ENCODE measurements around the gene DUOX1. TPM values are rescaled to one million over a fixed set of nuclear protein-coding genes. Genes with fewer than 3 reads are reported as not detected.
A peak's percentile ranks its signal among the peaks of the same experiment; 100 is the strongest.

The DUOX1 gene
- total and polyA plus RNA-seq, 8 donors, result 6.4 to 265 (median 8.4) TPM

DNA sequence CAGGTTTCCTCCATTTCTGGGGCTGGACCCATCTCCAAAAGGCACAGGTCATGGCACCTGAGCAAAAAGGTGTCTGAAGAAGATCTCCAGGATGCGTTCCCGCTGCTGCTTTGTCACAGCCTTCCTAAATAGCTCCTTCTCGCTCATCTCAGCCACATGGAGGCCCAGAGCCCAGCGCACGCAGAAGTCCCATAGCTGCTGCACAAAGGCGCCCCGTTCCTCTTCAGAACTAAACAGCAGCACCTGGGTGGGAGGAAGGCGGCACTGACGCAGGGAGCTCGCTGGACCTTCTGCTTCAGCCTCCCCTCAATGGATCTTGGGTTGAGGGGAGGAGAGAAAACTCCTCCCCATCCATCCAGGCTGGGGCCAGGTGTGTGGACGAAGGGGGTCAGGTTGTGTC is 24.2 kb upstream of the DUOX1 start:
- no peak overlapping the region for H3K27ac ChIP-seq
- DNase-seq, result peak in 1 of 4 donors; percentile 17
- intact Hi-C loops (cut with DNase I), result no loop called here
- peaks cover 6 to 46% of the 10 kb centered on the region in 2 donors for H3K27me3 ChIP-seq
- no peaks in the 10 kb centered on the region for H3K36me3 ChIP-seq
- H3K4me3 ChIP-seq, result no peak overlapping the region
- no peaks in the 10 kb centered on the region for H3K4me1 ChIP-seq
- ATAC-seq, result no peak
- TF ChIP-seq, protein P1, sequence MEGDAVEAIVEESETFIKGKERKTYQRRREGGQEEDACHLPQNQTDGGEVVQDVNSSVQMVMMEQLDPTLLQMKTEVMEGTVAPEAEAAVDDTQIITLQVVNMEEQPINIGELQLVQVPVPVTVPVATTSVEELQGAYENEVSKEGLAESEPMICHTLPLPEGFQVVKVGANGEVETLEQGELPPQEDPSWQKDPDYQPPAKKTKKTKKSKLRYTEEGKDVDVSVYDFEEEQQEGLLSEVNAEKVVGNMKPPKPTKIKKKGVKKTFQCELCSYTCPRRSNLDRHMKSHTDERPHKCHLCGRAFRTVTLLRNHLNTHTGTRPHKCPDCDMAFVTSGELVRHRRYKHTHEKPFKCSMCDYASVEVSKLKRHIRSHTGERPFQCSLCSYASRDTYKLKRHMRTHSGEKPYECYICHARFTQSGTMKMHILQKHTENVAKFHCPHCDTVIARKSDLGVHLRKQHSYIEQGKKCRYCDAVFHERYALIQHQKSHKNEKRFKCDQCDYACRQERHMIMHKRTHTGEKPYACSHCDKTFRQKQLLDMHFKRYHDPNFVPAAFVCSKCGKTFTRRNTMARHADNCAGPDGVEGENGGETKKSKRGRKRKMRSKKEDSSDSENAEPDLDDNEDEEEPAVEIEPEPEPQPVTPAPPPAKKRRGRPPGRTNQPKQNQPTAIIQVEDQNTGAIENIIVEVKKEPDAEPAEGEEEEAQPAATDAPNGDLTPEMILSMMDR (IDR thresholded peaks at IDR 0.05), result no peak
- H3K9me3 ChIP-seq, result no peaks in the 10 kb centered on the region

DNA sequence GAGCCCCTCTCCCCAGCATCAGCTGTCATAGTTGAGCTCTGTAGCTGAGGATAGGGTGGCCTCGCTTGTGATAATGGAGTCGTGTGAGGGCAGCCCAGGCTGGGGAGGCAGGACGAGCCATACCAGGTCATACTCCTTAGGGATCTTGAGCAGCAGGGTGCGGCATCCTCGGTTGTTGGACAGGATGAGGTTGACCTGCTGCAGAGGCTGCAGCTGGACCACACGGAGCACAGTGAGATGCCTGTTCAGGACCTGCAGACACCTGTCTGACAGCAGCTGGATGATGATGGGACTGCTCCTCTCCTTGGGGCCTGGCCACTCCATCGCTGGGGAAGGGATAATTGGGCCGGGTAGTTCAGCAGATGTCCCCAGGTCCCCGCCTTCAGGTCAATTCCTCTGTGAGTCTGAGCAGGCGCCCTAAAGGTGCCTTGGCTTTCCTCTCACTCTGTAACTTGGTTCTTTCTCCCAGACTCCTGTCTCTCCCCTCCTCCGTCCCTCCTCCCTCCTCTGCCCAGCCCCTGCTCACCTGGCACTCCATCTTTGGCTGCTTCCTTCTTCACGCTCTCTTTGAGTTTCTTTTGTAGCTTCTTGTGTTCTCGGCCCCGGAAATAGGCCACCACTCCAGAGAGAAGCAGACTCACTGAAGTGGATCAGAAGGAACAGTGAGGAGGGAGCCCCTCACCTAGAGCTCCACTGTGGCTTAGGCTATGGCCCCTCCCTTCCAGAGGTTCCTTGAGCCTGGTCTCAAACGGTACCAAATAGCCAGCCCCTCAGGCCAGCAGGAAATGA is 23.6 kb upstream of the DUOX1 start:
- no peaks in the 10 kb centered on the region for H3K9me3 ChIP-seq
- TF ChIP-seq, protein P1 (IDR thresholded peaks at IDR 0.05), result no peak
- H3K36me3 ChIP-seq, result no peaks in the 10 kb centered on the region
- intact Hi-C loops (cut with DNase I), result no loop called here
- DNase-seq (peak in 2 of 4 donors; percentile 24 to 28), ATAC-seq (peak; percentile 46)
- peaks cover 7 to 51% of the 10 kb centered on the region in 2 donors for H3K27me3 ChIP-seq
- no peak overlapping the region for H3K27ac ChIP-seq
- no peaks in the 10 kb centered on the region for H3K4me1 ChIP-seq
- no peak overlapping the region for H3K4me3 ChIP-seq

DNA sequence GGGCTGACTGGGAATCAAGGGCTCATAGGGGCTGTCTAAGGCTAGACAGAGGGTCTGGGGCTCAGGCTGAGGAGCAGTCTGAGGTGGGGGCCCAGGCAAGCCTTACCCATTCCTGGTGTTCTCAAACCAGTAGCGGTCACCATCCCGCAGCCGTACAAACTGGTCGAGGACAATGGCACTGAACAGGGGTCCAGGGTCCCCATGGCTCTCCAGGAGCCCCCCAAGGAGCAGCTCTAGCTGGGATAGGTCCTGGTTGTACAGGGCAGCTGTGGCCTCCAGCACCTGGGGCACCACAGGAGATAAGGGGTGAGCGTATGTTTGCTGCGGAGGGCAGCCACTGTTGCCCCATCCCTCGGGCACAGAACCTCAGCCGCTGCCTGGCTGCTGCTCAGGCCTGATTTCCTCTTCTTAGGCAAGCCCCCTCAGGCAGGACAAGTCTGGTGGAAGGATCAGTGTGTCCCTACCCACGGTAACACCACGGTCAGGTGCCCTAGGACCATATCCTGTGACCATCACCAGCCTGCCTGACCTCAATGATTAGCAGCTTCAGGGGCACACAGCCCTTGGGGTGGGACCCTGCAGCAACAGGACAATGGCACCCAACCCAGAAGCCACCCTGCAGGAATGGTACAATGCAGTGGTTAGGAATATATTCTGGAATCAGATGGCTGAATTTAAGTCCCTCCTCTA is 21.7 kb upstream of the DUOX1 start:
- Histone ChIP-seq H3K9me3 (no peaks in the 10 kb centered on the region), H3K27me3 (peaks cover 26 to 70% of the 10 kb centered on the region in 2 donors), H3K36me3 (no peaks in the 10 kb centered on the region), H3K4me3 (no peak overlapping the region), H3K4me1 (peaks cover 0 to 11% of the 10 kb centered on the region in 2 donors), H3K27ac (no peak overlapping the region)
- TF ChIP-seq, protein P1 (IDR thresholded peaks at IDR 0.05), result no peak
- intact Hi-C loops (cut with DNase I), result no loop called here
- ATAC-seq (no peak), DNase-seq (peak in 1 of 4 donors; percentile 26)

DNA sequence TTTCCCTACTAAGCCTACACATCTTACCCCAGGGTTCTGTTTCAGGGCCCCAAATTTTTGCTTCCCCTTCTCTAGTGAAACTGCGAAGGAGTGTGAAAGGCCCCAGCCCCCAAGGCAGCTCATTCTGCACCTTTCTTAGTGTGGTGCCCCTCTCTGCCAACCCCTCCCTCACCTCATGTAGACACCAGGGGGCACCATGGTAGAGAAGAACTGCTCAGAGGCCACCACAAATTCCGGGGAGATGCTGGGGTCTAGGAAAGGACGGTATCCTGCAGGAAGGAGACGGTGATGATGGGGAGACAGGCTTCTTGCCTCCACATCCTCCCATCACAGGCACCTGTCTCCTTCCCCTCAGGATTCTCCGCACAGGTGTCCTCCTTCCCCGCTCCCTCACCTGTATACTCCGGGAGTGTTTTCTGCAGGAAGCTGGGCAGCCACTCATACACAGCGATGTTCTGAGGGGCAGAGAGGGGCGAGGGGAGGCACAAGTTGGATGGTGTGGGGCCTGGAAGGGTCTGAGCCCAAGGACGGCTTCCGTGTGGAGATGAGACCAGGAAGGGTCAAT is 19.5 kb upstream of the DUOX1 start:
- DNase-seq (peak in 1 of 4 donors; percentile 10), ATAC-seq (no peak)
- intact Hi-C loops (cut with DNase I), result no loop called here
- Histone ChIP-seq H3K4me3 (no peak overlapping the region), H3K27me3 (peaks cover 48 to 93% of the 10 kb centered on the region in 2 donors), H3K4me1 (peaks cover 0 to 13% of the 10 kb centered on the region in 2 donors), H3K27ac (no peak overlapping the region), H3K9me3 (no peaks in the 10 kb centered on the region), H3K36me3 (no peaks in the 10 kb centered on the region)
- TF ChIP-seq, protein P1 (IDR thresholded peaks at IDR 0.05), result no peak

All from left lung (tissue), 10 donors.